SU-DHL-6 (cell line): ENCODE data around the gene RARS1.

ENCODE experiments used
- CTCF ChIP-seq: fragments of 200-600 bp; sonication (generic); IDR thresholded peaks from one replicate; pipeline ENCODE4 v1.5.1; 2017; ENCODE audit warnings: antibody characterized with exemption, mild to moderate bottlenecking, low read length, moderate library complexity; ENCODE audit not compliant: insufficient read depth, poor library complexity, severe bottlenecking
- EZH2phosphoT487 ChIP-seq: fragments of 200-600 bp; sonication (generic), shearing (Covaris generic); conservative IDR thresholded peaks from 2 replicates; pipeline ENCODE4 v1.6.1; 2018; ENCODE audit warnings: mild to moderate bottlenecking, antibody characterized with exemption, low read length, moderate library complexity, mixed read lengths

- TF ChIP-seq CTCF (no peak), EZH2phosphoT487 (no peak)
These were observed 4.9 kb upstream of the RARS1 start for GRCh38 chr5:168481330-168481788.
